ENCODE data around the gene KXD1.

KXD1 gene

DNA sequence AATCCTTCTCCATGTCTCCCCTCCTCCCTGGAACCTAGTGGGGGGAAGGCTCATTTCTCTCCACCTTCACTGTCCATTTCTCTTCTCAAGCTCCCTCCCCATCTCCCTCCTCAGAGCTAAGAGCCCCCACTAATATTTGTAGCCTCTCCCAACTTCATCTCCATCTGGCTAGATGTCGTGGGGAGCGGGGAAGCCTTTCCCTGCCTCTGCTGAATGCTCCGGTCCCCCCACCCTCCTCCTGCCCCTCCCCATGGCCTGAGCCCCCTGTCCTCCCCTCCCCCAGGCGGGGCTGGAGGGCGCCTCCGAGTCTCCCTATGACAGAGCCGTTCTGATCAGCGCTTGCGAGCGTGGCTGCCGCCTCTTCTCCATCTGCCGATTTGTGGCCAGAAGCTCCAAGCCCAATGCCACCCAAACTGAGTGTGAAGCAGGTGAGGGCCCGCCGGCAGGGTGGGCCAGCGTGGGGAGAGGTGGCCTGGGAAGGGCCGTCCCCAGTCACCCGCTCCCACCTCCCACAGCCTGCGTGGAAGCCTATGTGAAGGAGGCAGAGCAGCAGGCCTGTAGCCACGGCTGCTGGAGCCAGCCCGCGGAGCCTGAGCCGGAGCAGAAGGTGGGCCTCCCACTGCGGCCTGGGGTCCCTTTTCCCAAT is 56.0 kb downstream of the KXD1 start:
- no peak for DNase-seq (ENCODE audit: low read depth in 2 of 2)

DNA sequence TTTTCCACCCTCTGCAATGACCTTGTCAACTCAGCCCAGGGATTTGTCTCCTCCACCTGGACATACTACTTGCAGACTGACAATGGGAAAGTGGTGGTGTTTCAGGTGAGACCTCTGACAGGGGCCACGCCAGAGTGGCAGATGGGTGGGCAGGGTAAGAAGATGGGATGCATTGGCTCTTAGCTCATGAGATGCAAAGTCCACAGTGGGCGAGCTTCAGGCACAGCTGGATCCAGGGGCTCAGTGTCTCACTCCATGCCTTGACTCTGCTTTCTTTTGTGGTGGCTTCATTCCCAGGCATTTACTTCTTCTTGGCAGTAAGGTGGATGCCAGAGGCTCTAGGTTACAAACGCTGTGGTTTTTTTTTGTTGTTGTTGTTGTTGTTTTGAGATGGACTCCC is 58.4 kb downstream of the KXD1 start:
- no peak for DNase-seq (ENCODE audit: low read depth in 2 of 2)

DNA sequence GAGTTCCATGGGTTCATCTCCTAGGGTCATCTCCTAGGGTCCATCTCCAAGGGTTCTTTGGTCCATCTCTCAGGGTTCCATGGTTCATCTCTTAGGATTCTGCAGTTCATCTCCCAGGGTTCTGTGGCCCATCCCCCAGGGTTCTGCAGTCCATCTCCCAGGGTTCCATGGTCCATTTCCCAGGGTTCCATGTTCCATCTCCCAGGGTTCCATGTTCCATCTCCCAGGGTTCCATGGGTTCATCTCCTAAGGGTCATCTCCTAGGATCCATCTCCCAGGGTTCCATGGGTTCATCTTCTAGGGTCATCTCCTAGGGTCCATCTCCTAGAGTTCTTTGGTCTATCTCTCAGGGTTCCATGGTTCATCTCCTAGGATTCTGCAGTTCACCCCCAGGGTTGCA is 59.9 kb downstream of the KXD1 start:
- DNase-seq (ENCODE audit: low read depth in 2 of 2): no peak

DNA sequence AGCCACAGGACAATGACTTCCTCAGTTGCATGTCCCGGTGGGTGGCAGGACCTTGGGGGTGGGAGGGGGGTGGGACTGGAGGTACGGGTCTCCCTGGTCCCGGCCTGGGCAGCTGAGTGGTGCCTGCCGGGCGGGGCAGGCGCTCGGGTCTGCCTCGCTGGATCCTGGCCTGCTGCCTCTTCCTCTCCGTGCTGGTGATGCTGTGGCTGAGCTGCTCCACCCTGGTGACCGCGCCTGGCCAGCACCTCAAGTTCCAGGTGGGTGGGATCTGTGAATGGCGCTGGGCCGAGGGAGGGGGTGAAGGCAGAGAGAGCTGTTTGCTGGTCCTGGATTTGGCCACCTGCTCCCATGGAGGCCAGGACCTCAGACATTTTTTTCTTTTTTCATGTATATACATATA is 60.6 kb downstream of the KXD1 start:
- no peak for DNase-seq (ENCODE audit: low read depth in 2 of 2)

All from stimulated activated CD8-positive, alpha-beta memory T cell treated with anti-CD3 and anti-CD28 coated beads, Interleukin-15, amount 100 ng/mL, for 4 hours (primary cell).